GM06990 (cell line): Measurements from ENCODE around the gene BTAF1.

Experiments
- DNase-seq: peaks from one replicate; pipeline ENCODE4 v3.0.0-alpha.2; 2011; ENCODE audit not compliant: insufficient read length; ENCODE audit errors: extremely low read depth
- H3K27me3 ChIP-seq: replicated peaks from 2 replicates; pipeline ENCODE4 v1.6.0; 2011; ENCODE audit warnings: low read length; ENCODE audit not compliant: control insufficient read depth, insufficient read depth
- H3K36me3 ChIP-seq: 2 replicates; pipeline ENCODE4 v1.5.1; 2011; ENCODE audit warnings: low read length; ENCODE audit not compliant: control insufficient read depth, insufficient read depth
- H3K4me3 ChIP-seq: replicated peaks from 2 replicates; pipeline ENCODE4 v1.5.1; 2011; ENCODE audit warnings: low read depth, mild to moderate bottlenecking, control low read depth, low read length
- CTCF ChIP-seq: IDR thresholded peaks from 2 replicates; pipeline ENCODE4 v1.5.1; 2011; ENCODE audit warnings: low read length, control low read depth, mild to moderate bottlenecking, inconsistent platforms; ENCODE audit not compliant: insufficient read depth, poor library complexity, severe bottlenecking

The BTAF1 gene

DNA sequence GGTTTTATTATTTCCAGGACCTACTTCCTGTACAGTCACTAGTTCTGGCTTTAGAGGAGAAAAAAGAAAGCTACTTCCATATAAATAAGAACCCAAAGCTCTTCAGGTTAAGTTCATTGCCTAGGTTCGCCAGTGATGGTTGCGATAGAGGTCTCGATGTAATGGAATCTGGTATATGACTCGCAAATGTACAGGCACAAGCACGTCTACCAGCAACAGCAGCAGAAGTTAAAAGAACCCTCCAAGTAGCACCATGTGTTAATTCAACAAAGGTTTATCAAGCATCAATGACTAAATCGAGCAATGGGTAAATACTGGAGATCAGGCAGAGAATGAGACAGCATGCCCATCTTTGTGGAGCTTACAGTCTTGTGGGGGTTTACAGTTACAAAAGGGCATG, 155.4 kb downstream of the BTAF1 start:
- Histone ChIP-seq H3K27me3 (no peaks in the 10 kb centered on the region), H3K36me3 (no peaks in the 10 kb centered on the region), H3K4me3 (no peak overlapping the region)
- no peak for DNase-seq
- TF ChIP-seq CTCF, result no peak
